Measurements from ENCODE around the gene RTN4R. TPM values are rescaled to one million over a fixed set of nuclear protein-coding genes. Genes with fewer than 3 reads are reported as not detected.
"Not testable (repeated sequence)": the region's sequence is repeated elsewhere in the genome, so short reads cannot be mapped to it uniquely, and the experiment has no call there.

RTN4R gene
- total RNA-seq, 2 experiments from 2014 or later: 2.3 to 3.1 TPM

GRCh38 chr22:20267441-20268278 is 458 bp downstream of the RTN4R start:
- no peak for DNase-seq
- H3K4me1 Mint-ChIP-seq: peaks cover 4% of the 10 kb centered on the region
- CTCF ChIA-PET: no interaction called here
- H3K4me3 Mint-ChIP-seq: peak overlapping the region; percentile 21
- POLR2A ChIA-PET: no interaction called here
- H3K27ac Mint-ChIP-seq: no peak overlapping the region
- H3K36me3 Mint-ChIP-seq (ENCODE audit: low read depth): no peaks in the 10 kb centered on the region
- H3K27me3 Mint-ChIP-seq: peaks cover 3% of the 10 kb centered on the region
- no peaks in the 10 kb centered on the region for H3K9me3 Mint-ChIP-seq

DNA sequence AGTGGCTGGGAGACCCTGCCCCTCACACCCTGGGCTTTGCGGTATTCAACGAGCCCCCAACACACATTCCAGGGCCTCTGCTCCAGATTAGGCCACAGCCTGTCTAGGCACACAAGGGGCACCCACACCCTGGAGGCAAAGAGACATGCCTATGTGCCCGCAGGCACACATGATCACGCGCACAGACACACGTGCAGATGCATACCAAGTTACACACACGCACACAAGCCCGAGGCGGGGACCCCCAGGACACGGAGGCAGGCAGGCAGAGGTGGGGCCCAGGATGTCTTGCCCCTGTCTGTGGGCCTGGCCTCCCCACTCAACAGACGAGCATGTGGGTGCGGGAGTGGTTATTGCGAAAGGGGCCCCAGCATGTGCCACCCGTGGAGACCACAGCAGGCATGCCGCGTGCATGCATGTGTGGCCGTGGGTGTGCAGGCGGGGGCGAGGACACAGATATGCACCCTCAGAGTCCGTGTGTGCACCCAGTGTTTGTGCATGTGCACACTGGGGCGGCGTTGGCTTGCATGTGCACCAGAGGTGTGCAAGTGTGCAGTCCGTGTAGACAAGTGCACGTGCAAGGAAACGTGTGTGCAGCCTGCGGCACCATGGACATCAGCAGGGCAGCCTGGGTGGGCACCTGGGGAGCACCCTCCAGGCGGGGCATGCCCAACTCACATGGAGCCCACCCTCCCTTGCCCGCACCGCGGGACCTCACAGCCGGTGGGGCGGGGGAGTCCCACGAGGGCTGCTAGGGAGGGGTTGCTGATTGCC is 1.3 kb downstream of the RTN4R start:
- H3K36me3 Mint-ChIP-seq (ENCODE audit: low read depth); H3K9me3 Mint-ChIP-seq; H3K4me1 Mint-ChIP-seq; H3K27ac Mint-ChIP-seq; DNase-seq; POLR2A ChIA-PET; CTCF ChIA-PET; H3K27me3 Mint-ChIP-seq: not testable (repeated sequence)
- H3K4me3 Mint-ChIP-seq: peak overlapping the region; percentile 59

DNA sequence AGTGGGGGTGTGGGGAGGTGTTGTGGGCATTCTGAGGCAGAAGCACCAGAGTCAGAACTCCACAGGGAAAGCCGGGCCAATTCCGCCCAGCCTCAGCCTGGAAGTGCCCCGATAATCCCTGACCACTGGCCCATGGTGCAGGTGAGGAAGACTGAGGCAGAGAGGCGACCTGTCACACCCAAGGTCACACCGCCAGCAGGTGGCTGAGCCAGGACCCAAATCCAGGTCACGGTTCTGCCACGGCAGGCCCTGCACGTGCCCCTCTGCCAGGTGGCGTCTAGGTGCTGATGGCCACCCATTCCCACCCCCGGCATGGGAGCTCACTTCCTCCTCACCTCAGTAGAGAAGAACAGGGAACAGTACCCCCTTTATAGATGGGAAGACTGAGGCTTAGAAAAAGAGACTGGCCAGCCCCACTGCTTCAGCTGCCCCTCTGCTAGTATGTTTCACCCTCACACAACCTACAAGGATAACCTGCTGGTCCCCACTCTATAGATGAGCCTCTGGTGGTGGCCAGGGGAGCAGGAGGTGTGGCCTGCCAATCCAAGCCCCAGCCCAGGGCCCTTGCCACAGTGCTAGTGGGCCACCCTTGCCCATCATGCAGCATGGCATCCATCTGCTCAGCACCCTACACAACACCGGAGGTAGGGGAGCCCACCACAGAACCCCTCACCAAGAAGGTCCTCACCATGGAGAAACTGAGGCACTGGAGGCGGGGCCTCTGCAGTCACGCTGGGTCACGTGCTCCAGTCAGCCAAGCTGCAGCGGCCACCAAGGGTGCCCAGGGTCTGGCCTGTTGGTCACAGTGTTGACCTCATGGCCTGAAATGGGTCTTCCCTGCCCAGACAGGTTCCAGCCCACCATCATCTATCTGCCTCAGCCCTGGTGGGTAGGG is 2.1 kb downstream of the RTN4R start:
- H3K36me3 Mint-ChIP-seq (ENCODE audit: low read depth); H3K9me3 Mint-ChIP-seq; H3K27ac Mint-ChIP-seq; H3K4me1 Mint-ChIP-seq; POLR2A ChIA-PET; H3K27me3 Mint-ChIP-seq; DNase-seq; CTCF ChIA-PET: not testable (repeated sequence)
- peak overlapping the region; percentile 59 for H3K4me3 Mint-ChIP-seq

GRCh38 chr22:20264614-20265452 is 3.3 kb downstream of the RTN4R start:
- Mint-ChIP-seq H3K9me3 (no peaks in the 10 kb centered on the region), H3K4me1 (peaks cover 4% of the 10 kb centered on the region), H3K27ac (no peak overlapping the region), H3K36me3 (ENCODE audit: low read depth) (no peaks in the 10 kb centered on the region), H3K27me3 (peaks cover 3% of the 10 kb centered on the region), H3K4me3 (no peak overlapping the region)
- CTCF ChIA-PET: no interaction called here
- no peak for DNase-seq
- POLR2A ChIA-PET: no interaction called here

- H3K27me3 Mint-ChIP-seq; DNase-seq; H3K4me3 Mint-ChIP-seq; H3K27ac Mint-ChIP-seq; CTCF ChIA-PET; H3K36me3 Mint-ChIP-seq (ENCODE audit: low read depth); POLR2A ChIA-PET; H3K4me1 Mint-ChIP-seq; H3K9me3 Mint-ChIP-seq: not testable (repeated sequence)
These were observed 4.5 kb downstream of the RTN4R start for GRCh38 chr22:20263404-20264281.

DNA sequence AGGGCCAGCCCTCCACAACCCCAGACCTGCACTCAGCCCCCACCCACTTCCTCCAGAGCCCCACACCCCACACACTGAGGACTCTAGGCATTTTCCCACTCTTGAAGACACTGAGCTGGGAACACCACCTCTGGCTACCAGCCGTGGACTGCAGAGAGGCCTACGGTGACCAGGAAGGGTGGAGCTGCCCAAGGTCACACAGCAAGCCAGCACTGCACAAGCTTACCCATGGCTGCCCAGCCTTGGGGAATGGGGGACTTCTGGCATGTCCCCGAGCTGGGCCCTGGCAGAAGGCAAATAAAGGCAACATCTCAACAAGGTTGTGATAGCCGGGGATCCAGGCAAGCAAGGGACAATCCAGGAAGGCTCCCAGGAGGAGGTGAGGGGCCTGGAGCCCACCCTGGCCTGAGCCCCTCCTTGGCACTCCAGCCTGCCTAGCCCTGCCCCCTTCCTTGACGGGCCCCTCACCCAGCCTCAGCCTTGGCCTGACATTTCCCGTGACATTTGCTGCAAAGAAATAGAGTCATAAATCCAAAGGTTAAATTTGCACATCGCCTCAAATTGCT is 5.5 kb downstream of the RTN4R start:
- ChIA-PET POLR2A (no interaction called here), CTCF (no interaction called here)
- Mint-ChIP-seq H3K36me3 (ENCODE audit: low read depth) (no peaks in the 10 kb centered on the region), H3K4me1 (peaks cover 3% of the 10 kb centered on the region), H3K4me3 (no peak overlapping the region), H3K9me3 (no peaks in the 10 kb centered on the region), H3K27ac (no peak overlapping the region), H3K27me3 (peaks cover 3% of the 10 kb centered on the region)
- no peak for DNase-seq

DNA sequence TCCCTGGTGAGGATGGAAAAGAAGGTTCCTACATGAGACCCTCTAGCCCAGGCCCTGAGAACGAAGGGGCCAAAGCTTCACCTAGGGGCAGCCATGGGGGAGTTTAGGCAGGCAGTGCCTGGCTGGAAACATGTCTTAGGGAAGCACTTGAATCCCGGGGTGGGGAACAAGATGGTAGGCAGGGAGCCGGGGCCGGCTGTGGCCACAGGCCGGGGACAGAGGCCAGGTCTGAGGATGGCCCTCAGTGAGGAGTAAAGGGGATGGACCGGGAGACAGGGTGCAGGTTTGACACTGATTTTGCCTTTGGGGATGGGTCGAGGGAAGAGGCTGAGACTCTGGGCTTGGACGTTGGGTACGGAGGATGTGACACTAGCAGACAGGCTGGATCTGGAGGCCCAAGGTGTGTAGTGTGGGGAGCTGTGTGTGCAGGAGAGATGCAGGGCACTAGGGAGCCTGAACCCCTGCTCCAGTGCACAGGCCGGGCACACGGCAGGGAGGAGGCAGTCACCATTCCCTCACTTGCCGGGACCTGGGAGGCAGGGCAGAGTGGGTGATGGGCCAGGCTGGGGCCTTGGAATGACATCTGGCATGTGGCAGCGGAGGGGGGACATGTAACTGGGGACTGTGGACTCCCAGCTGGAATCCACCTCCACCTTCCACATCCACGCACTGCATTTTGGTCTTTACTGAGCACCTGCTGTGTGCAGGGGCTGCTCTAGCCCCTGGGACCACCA is 6.1 kb downstream of the RTN4R start:
- DNase-seq: no peak
- Mint-ChIP-seq H3K36me3 (ENCODE audit: low read depth) (no peaks in the 10 kb centered on the region), H3K27me3 (peaks cover 3% of the 10 kb centered on the region), H3K9me3 (no peaks in the 10 kb centered on the region), H3K4me3 (no peak overlapping the region), H3K4me1 (peaks cover 3% of the 10 kb centered on the region), H3K27ac (no peak overlapping the region)
- ChIA-PET CTCF (no interaction called here), POLR2A (no interaction called here)

GRCh38 chr22:20260071-20260765 is 7.9 kb downstream of the RTN4R start:
- Mint-ChIP-seq H3K4me3 (no peak overlapping the region), H3K9me3 (no peaks in the 10 kb centered on the region), H3K27me3 (no peaks in the 10 kb centered on the region), H3K4me1 (no peaks in the 10 kb centered on the region), H3K27ac (no peak overlapping the region), H3K36me3 (ENCODE audit: low read depth) (no peaks in the 10 kb centered on the region)
- POLR2A ChIA-PET: interaction anchor here (1.0 kb wide), 1 partner anchor 54 kb away, joined by 3 read pairs; no protein-coding TSS in a partner anchor
- no peak for DNase-seq
- CTCF ChIA-PET: no interaction called here

GRCh38 chr22:20259327-20259688 is 8.8 kb downstream of the RTN4R start:
- no peak overlapping the region for H3K27ac Mint-ChIP-seq
- no peaks in the 10 kb centered on the region for H3K36me3 Mint-ChIP-seq (ENCODE audit: low read depth)
- H3K9me3 Mint-ChIP-seq: no peaks in the 10 kb centered on the region
- no peak overlapping the region for H3K4me3 Mint-ChIP-seq
- CTCF ChIA-PET: interaction anchor here (0.7 to 1.2 kb wide), 2 partner anchors 24 to 129 kb away, joined by 3 to 6 read pairs; no protein-coding TSS in a partner anchor
- POLR2A ChIA-PET: interaction anchor here (1.0 kb wide), 1 partner anchor 53 kb away, joined by 3 read pairs; no protein-coding TSS in a partner anchor
- no peak for DNase-seq
- no peaks in the 10 kb centered on the region for H3K27me3 Mint-ChIP-seq
- peaks cover 6% of the 10 kb centered on the region for H3K4me1 Mint-ChIP-seq

- no peak overlapping the region for H3K4me3 Mint-ChIP-seq
- POLR2A ChIA-PET: interaction anchor here (1.0 kb wide), 1 partner anchor 53 kb away, joined by 3 read pairs; no protein-coding TSS in a partner anchor
- peaks cover 8% of the 10 kb centered on the region for H3K4me1 Mint-ChIP-seq
- peak; percentile 34 for DNase-seq
- H3K36me3 Mint-ChIP-seq (ENCODE audit: low read depth): no peaks in the 10 kb centered on the region
- no peaks in the 10 kb centered on the region for H3K9me3 Mint-ChIP-seq
- CTCF ChIA-PET: interaction anchor here (0.7 to 1.2 kb wide), 3 partner anchors 8 to 129 kb away, joined by 3 to 6 read pairs (median 3); no protein-coding TSS in a partner anchor
- H3K27ac Mint-ChIP-seq: no peak overlapping the region
- no peaks in the 10 kb centered on the region for H3K27me3 Mint-ChIP-seq
These were observed 9.4 kb downstream of the RTN4R start for GRCh38 chr22:20258584-20259326.

Data from activated CD4-positive, alpha-beta memory T cell treated with anti-CD3 and anti-CD28 coated beads, Interleukin-2, amount 10 ng/mL, durations not matched to agents 7 days and 5 days (primary cell).